Calu3 (cell line): Measurements from ENCODE around the gene HAGHL. TPM values are rescaled to one million over a fixed set of nuclear protein-coding genes. Genes with fewer than 3 reads are reported as not detected.
"Not testable (repeated sequence)": the region's sequence is repeated elsewhere in the genome, so short reads cannot be mapped to it uniquely, and the experiment has no call there.

Experiments
- BruUV-seq: library from RNA; stranded (reverse); fragments of 400-500 nt; replicated peaks from 2 replicates; lab custom pipeline; 2021; lab: Mats Ljungman, UMichigan
- CTCF ChIA-PET: fragments of 300-600 bp; sonication (Branson Sonifier 250); formaldehyde crosslinking; loops from one replicate; lab custom pipeline; 2022; ENCODE audit warnings: antibody characterized with exemption; lab: Charles Lee
- DNase-seq: peaks from one replicate; pipeline ENCODE4 v3.0.0; 2022
- H3K27ac Mint-ChIP-seq: one replicate; pipeline ENCODE4 v1.8.0; 2022; ENCODE audit warnings: mixed read lengths; ENCODE audit not compliant: unreplicated experiment
- H3K27me3 Mint-ChIP-seq: one replicate; pipeline ENCODE4 v1.8.0; 2022; ENCODE audit warnings: mixed read lengths; ENCODE audit not compliant: unreplicated experiment
- H3K36me3 Mint-ChIP-seq: one replicate; pipeline ENCODE4 v1.8.0; 2022; ENCODE audit warnings: mild to moderate bottlenecking, moderate library complexity, mixed read lengths; ENCODE audit not compliant: insufficient read depth, unreplicated experiment
- H3K4me1 Mint-ChIP-seq: one replicate; pipeline ENCODE4 v1.8.0; 2022; ENCODE audit warnings: mild to moderate bottlenecking, low read depth, mixed read lengths; ENCODE audit not compliant: unreplicated experiment
- H3K4me3 Mint-ChIP-seq: one replicate; pipeline ENCODE4 v1.8.0; 2022; ENCODE audit warnings: mild to moderate bottlenecking, low read depth, moderate library complexity, mixed read lengths; ENCODE audit not compliant: unreplicated experiment
- H3K9me3 Mint-ChIP-seq: one replicate; pipeline ENCODE4 v1.8.0; 2022; ENCODE audit warnings: low read depth, mixed read lengths; ENCODE audit not compliant: unreplicated experiment
- intact Hi-C: fragments of 100-400 bp; cut with micrococcal nuclease; formaldehyde crosslinking; loops from one replicate; pipeline ENCODE4 v1.10.0; 2022; ENCODE audit not compliant: unreplicated experiment
- total RNA-seq: library from RNA; stranded (reverse); gene quantifications from 2 replicates; pipeline ENCODE4 v1.2.3, GENCODE V29; 2022
- TF ChIP-seq, protein P1 (sequence below): fragments of 200-600 bp; IDR thresholded peaks from one replicate; pipeline ENCODE4 v1.8.0; 2022; ENCODE audit warnings: antibody characterized with exemption; ENCODE audit not compliant: unreplicated experiment

The HAGHL gene
- total RNA-seq, 1 experiment from 2014 or later, result 11.7 TPM

- Mint-ChIP-seq H3K4me3 (no peak overlapping the region), H3K36me3 (peaks cover 35% of the 10 kb centered on the region), H3K4me1 (peaks cover 14% of the 10 kb centered on the region), H3K27ac (no peak overlapping the region), H3K9me3 (no peaks in the 10 kb centered on the region), H3K27me3 (peaks cover 50% of the 10 kb centered on the region)
- CTCF ChIA-PET, result interaction anchor here (0.9 to 1.4 kb wide), 9 partner anchors 10 to 346 kb away, joined by 3 to 9 read pairs (median 4); partner anchors contain the start of genes ANTKMT, CHTF18, CIAO3 and RPUSD1
- TF ChIP-seq, protein P1, sequence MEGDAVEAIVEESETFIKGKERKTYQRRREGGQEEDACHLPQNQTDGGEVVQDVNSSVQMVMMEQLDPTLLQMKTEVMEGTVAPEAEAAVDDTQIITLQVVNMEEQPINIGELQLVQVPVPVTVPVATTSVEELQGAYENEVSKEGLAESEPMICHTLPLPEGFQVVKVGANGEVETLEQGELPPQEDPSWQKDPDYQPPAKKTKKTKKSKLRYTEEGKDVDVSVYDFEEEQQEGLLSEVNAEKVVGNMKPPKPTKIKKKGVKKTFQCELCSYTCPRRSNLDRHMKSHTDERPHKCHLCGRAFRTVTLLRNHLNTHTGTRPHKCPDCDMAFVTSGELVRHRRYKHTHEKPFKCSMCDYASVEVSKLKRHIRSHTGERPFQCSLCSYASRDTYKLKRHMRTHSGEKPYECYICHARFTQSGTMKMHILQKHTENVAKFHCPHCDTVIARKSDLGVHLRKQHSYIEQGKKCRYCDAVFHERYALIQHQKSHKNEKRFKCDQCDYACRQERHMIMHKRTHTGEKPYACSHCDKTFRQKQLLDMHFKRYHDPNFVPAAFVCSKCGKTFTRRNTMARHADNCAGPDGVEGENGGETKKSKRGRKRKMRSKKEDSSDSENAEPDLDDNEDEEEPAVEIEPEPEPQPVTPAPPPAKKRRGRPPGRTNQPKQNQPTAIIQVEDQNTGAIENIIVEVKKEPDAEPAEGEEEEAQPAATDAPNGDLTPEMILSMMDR, result peak; percentile 97
- intact Hi-C loops, result loop anchor here (5.0 kb wide), 1 partner anchor 76 kb away; the partner anchor contains the start of genes CHTF18 and RPUSD1
- no TSS peak for BruUV-seq
- DNase-seq, result peak; percentile 94
Observed at GRCh38 chr16:711548-712320, 15.2 kb upstream of the HAGHL start.

GRCh38 chr16:712740-713250 is 14.1 kb upstream of the HAGHL start:
- not testable (repeated sequence) for H3K9me3 Mint-ChIP-seq, H3K4me1 Mint-ChIP-seq, BruUV-seq, H3K4me3 Mint-ChIP-seq
- H3K27me3 Mint-ChIP-seq, result peaks cover 40% of the 10 kb centered on the region
- peak; percentile 91 for DNase-seq
- peak overlapping the region; percentile 52 for H3K27ac Mint-ChIP-seq
- intact Hi-C loops, result loop anchor here (5.0 kb wide), 1 partner anchor 75 kb away; the partner anchor contains the start of genes CHTF18 and RPUSD1
- peaks cover 41% of the 10 kb centered on the region for H3K36me3 Mint-ChIP-seq
- CTCF ChIA-PET, result interaction anchor here (0.6 to 1.4 kb wide), 12 partner anchors 8 to 345 kb away, joined by 3 to 9 read pairs (median 4); partner anchors contain the start of genes ANTKMT, CHTF18, CIAO3 and RPUSD1
- TF ChIP-seq, protein P1, result peak; percentile 84

DNA sequence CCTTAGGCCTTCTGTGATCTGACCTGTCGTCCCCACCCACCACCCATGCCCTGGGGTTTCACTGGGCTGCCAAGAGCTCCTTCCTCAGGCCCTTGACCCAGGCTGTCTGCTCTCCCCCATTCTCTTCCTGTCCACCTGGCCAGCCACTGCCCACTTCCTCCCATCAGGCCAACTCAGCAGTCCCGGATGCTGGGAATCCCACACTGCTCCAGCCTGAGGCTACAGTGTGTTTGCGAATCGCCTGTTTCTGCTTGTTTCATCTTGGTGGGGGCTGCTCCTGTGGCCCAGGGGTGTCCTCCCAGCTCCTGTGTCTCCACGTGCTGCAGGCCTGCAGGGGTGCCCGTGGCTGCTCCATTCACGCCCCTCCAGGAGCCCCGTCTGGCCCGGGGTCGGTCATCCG is 12.8 kb upstream of the HAGHL start:
- BruUV-seq, result no TSS peak
- Mint-ChIP-seq H3K27ac (no peak overlapping the region), H3K27me3 (peaks cover 27% of the 10 kb centered on the region), H3K9me3 (no peaks in the 10 kb centered on the region), H3K36me3 (peaks cover 54% of the 10 kb centered on the region), H3K4me1 (peaks cover 15% of the 10 kb centered on the region), H3K4me3 (peak overlapping the region; percentile 78)
- TF ChIP-seq, protein P1, result no peak
- intact Hi-C loops, result loop anchor here (5.0 kb wide), 1 partner anchor 73 kb away; the partner anchor contains the start of genes CHTF18 and RPUSD1
- CTCF ChIA-PET, result interaction anchor here (0.6 kb wide), 1 partner anchor 154 kb away, joined by 3 read pairs; no protein-coding TSS in a partner anchor
- DNase-seq, result no peak
